ENCODE results near the gene SLC12A9. TPM values are rescaled to one million over a fixed set of nuclear protein-coding genes. Genes with fewer than 3 reads are reported as not detected.

Gene SLC12A9
- total and polyA plus RNA-seq, 2 of the 4 experiments (the other 2 are of a cell fraction): 4.5 to 16.2 TPM

GRCh38 chr7:100860702-100861615, 8.4 kb downstream of the SLC12A9 start:
- H2BK15ac ChIP-seq (ENCODE audit: low read depth, low read length): no peak overlapping the region
- H2AK9ac ChIP-seq (replicated peaks; ENCODE audit: low read depth, low read length, poor library complexity): peak overlapping the region; percentile 42
- DNase-seq (no peak), ATAC-seq (ENCODE audit: low read depth) (no peak)
- H3K9ac ChIP-seq (ENCODE audit: low read depth, low read length): no peak overlapping the region
- H3K4me3 ChIP-seq (ENCODE audit: insufficient read depth, low read depth, low read length): no peak overlapping the region
- peaks cover 6 to 8% of the 10 kb centered on the region in 2 experiments for H3K79me1 ChIP-seq (ENCODE audit: low read depth in 1 of 2, low read length in 2 of 2)
- intact Hi-C loops (cut with micrococcal nuclease): no loop called here
- peak overlapping the region; percentile 51 for H2AFZ ChIP-seq (replicated peaks; ENCODE audit: low read length, poor library complexity)
- H3K27me3 ChIP-seq (ENCODE audit: control insufficient read depth, insufficient read depth, low read length): no peaks in the 10 kb centered on the region
- no peak overlapping the region for H2BK120ac ChIP-seq (ENCODE audit: low read depth, low read length)
- H2AK5ac ChIP-seq (ENCODE audit: low read depth, low read length): no peak overlapping the region
- dilution Hi-C loops (cut with HindIII; ENCODE audit: low sequenced_read_pairs, unreplicated experiment): no loop called here
- 93% methylated on average over 9 of the region's 18 CpGs; no CpG with 5 or more reads in 1 of the 2 experiments for WGBS, 2 experiments (ENCODE audit: extremely low coverage in 2 of 2, insufficient read length in 1 of 2)
- H4K20me1 ChIP-seq (ENCODE audit: insufficient read depth, low read length): no peaks in the 10 kb centered on the region; the same call in 1 of the 2 replicates
- no peak overlapping the region for H3K4me2 ChIP-seq (ENCODE audit: low read depth, low read length)
- no peak overlapping the region for H4K91ac ChIP-seq (ENCODE audit: insufficient read depth, low read depth, low read length)
- no peaks in the 10 kb centered on the region; the same call in 1 of the 2 replicates for H3K9me1 ChIP-seq (ENCODE audit: insufficient read depth, low read length)
- H4K8ac ChIP-seq (ENCODE audit: low read depth in 2 of 2, low read length in 2 of 2): no peak overlapping the region
- ChIA-PET CTCF (no interaction called here), POLR2A (ENCODE audit: unreplicated experiment) (no interaction called here)
- H3K14ac ChIP-seq (replicated peaks; ENCODE audit: low read depth, low read length): no peak overlapping the region
- no peak overlapping the region for H3K56ac ChIP-seq (ENCODE audit: extremely low read depth, insufficient read depth, low read length)
- no peak overlapping the region for H4K5ac ChIP-seq (ENCODE audit: low read depth, low read length)
- no peak overlapping the region for H2BK20ac ChIP-seq (ENCODE audit: low read depth, low read length)
- H3K4me1 ChIP-seq (ENCODE audit: control insufficient read depth, insufficient read depth, low read length): peaks cover 4% of the 10 kb centered on the region; the same call in 1 of the 2 replicates
- H3K23ac ChIP-seq (ENCODE audit: low read depth, low read length): no peak overlapping the region
- H3K9me3 ChIP-seq (ENCODE audit: control insufficient read depth, insufficient read depth, low read length): no peaks in the 10 kb centered on the region
- no peak overlapping the region for H3K4ac ChIP-seq (ENCODE audit: low read depth, low read length)
- in situ Hi-C loops (cut with MboI; ENCODE audit: low sequenced_read_pairs): loop anchor here (25.0 kb wide), 2 partner anchors 274 to 399 kb away; partner anchors contain the start of genes FBXO24, LRCH4 and SPACDR
- BruUV-seq (replicated peaks): no TSS peak
- H3K18ac ChIP-seq (ENCODE audit: low read depth, low read length): no peak overlapping the region
- H3K36me3 ChIP-seq (ENCODE audit: control insufficient read depth, insufficient read depth, low read length): peaks cover 31% of the 10 kb centered on the region
- H2BK5ac ChIP-seq (ENCODE audit: low read depth, low read length, poor library complexity, severe bottlenecking): no peak overlapping the region
- H3K27ac ChIP-seq (ENCODE audit: insufficient read depth, low read length): no peak overlapping the region
- no peak for TF ChIP-seq USF2 (IDR thresholded peaks at IDR 0.05; ENCODE audit: low read depth, low read length)
- TF ChIP-seq RFX5 (IDR thresholded peaks at IDR 0.05; ENCODE audit: low read depth, low read length): no peak
- no peak for TF ChIP-seq FOS (IDR thresholded peaks at IDR 0.05; ENCODE audit: low read depth, low read length)
- no peak for TF ChIP-seq MXI1 (IDR thresholded peaks at IDR 0.05; ENCODE audit: borderline replicate concordance, low read depth, low read length)
- TF ChIP-seq, protein P1, sequence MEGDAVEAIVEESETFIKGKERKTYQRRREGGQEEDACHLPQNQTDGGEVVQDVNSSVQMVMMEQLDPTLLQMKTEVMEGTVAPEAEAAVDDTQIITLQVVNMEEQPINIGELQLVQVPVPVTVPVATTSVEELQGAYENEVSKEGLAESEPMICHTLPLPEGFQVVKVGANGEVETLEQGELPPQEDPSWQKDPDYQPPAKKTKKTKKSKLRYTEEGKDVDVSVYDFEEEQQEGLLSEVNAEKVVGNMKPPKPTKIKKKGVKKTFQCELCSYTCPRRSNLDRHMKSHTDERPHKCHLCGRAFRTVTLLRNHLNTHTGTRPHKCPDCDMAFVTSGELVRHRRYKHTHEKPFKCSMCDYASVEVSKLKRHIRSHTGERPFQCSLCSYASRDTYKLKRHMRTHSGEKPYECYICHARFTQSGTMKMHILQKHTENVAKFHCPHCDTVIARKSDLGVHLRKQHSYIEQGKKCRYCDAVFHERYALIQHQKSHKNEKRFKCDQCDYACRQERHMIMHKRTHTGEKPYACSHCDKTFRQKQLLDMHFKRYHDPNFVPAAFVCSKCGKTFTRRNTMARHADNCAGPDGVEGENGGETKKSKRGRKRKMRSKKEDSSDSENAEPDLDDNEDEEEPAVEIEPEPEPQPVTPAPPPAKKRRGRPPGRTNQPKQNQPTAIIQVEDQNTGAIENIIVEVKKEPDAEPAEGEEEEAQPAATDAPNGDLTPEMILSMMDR (conservative IDR thresholded peaks at IDR 0.05; ENCODE audit: low read depth, low read length): no peak
- no peak for TF ChIP-seq BHLHE40 (IDR thresholded peaks at IDR 0.05; ENCODE audit: low read depth, low read length)
- TF ChIP-seq MAZ (IDR thresholded peaks at IDR 0.05; ENCODE audit: borderline replicate concordance, low read depth, low read length): no peak
- TF ChIP-seq RAD21 (IDR thresholded peaks at IDR 0.05; ENCODE audit: low read length): no peak
- no peak for TF ChIP-seq SMC3 (IDR thresholded peaks at IDR 0.05; ENCODE audit: low read depth, low read length)
- TF ChIP-seq RCOR1 (IDR thresholded peaks at IDR 0.05; ENCODE audit: insufficient replicate concordance, low read length): no peak
- no peak for TF ChIP-seq POLR2A (IDR thresholded peaks at IDR 0.05; ENCODE audit: low read depth, low read length)
- TF ChIP-seq MAFK (IDR thresholded peaks at IDR 0.05; ENCODE audit: low read depth, low read length): no peak
- TF ChIP-seq, protein P2, sequence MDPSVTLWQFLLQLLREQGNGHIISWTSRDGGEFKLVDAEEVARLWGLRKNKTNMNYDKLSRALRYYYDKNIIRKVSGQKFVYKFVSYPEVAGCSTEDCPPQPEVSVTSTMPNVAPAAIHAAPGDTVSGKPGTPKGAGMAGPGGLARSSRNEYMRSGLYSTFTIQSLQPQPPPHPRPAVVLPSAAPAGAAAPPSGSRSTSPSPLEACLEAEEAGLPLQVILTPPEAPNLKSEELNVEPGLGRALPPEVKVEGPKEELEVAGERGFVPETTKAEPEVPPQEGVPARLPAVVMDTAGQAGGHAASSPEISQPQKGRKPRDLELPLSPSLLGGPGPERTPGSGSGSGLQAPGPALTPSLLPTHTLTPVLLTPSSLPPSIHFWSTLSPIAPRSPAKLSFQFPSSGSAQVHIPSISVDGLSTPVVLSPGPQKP (IDR thresholded peaks at IDR 0.05; ENCODE audit: borderline replicate concordance, low read depth, low read length): no peak
- no peak for TF ChIP-seq CHD1 (IDR thresholded peaks at IDR 0.05; ENCODE audit: low read depth, low read length)

Measured in IMR-90 (cell line).